ENCODE data around the gene BARD1. TPM values are rescaled to one million over a fixed set of nuclear protein-coding genes. Genes with fewer than 3 reads are reported as not detected.

BARD1 gene
- total and polyA plus RNA-seq, 2 of the 13 experiments (the other 11 are each of a cell fraction or from before 2014, with no cell fraction given): 5.3 to 30.4 TPM

- no peaks in the 10 kb centered on the region for H3K36me3 ChIP-seq (replicated peaks in 1 of 2; ENCODE audit: control insufficient read depth in 1 of 2, insufficient read depth in 2 of 2, low read length in 2 of 2)
- intact Hi-C loops (cut with micrococcal nuclease; ENCODE audit: unreplicated experiment) (no loop called here), in situ Hi-C loops (cut with HindIII; ENCODE audit: extremely low pct_ligation_motif_present, low pct_unique_long_range_greater_than_20kb) (no loop called here)
- no peak for FAIRE-seq
- no peak for DNase-seq (ENCODE audit: low spot score)
- POLR2A ChIA-PET: no interaction called here
- ATAC-seq: no peak
- no peaks in the 10 kb centered on the region; the same call in 1 of the 2 replicates for H3K9me3 ChIP-seq (ENCODE audit: low read length)
- no TSS peak for BruUV-seq (replicated peaks)
- H3K27me3 ChIP-seq (ENCODE audit: control insufficient read depth in 1 of 2, insufficient read depth in 2 of 2, low read length in 2 of 2): no peaks in the 10 kb centered on the region
- CTCF ChIA-PET (ENCODE audit: low intra/inter-chr PET ratio, low total read pairs): no interaction called here
- no peak overlapping the region for H3K9ac ChIP-seq (ENCODE audit: insufficient read depth, low read depth, low read length)
- no peaks in the 10 kb centered on the region for H4K20me1 ChIP-seq (ENCODE audit: insufficient read depth, low read length)
- no peaks in the 10 kb centered on the region for H3K4me1 ChIP-seq (ENCODE audit: insufficient read depth, low read length)
- no peaks in the 10 kb centered on the region for H3K79me2 ChIP-seq (ENCODE audit: insufficient read depth, low read length)
- H3K4me3 ChIP-seq (replicated peaks in 1 of 3; ENCODE audit: insufficient read depth in 1 of 3, low read depth in 2 of 3, low read length in 3 of 3): no peak overlapping the region
- H3K27ac ChIP-seq (ENCODE audit: extremely low read length, insufficient read depth, low read length): no peak overlapping the region
- TF ChIP-seq SIN3B (IDR thresholded peaks at IDR 0.05; ENCODE audit: low read length) (no peak), ZNF512B (CRISPR knock-in tag; IDR thresholded peaks at IDR 0.05; ENCODE audit: borderline replicate concordance) (no peak), ZC3H13 (CRISPR knock-in tag; IDR thresholded peaks at IDR 0.05) (no peak), CBX1 (IDR thresholded peaks at IDR 0.05; ENCODE audit: low read depth) (no peak), ZBTB25 (CRISPR knock-in tag; IDR thresholded peaks at IDR 0.05) (no peak), ZNF367 (CRISPR knock-in tag; IDR thresholded peaks at IDR 0.05; ENCODE audit: borderline replicate concordance) (no peak), ZNF644 (CRISPR knock-in tag; IDR thresholded peaks at IDR 0.05; ENCODE audit: low read depth) (no peak)
- no peak overlapping the region for H2AFZ ChIP-seq (ENCODE audit: low read length)
- H3K4me2 ChIP-seq (ENCODE audit: low read depth, low read length): no peak overlapping the region
These were observed 27.1 kb upstream of the BARD1 start for GRCh38 chr2:214836568-214836967.
